ENCODE measurements around the gene KCNMA1.

Gene KCNMA1

DNA sequence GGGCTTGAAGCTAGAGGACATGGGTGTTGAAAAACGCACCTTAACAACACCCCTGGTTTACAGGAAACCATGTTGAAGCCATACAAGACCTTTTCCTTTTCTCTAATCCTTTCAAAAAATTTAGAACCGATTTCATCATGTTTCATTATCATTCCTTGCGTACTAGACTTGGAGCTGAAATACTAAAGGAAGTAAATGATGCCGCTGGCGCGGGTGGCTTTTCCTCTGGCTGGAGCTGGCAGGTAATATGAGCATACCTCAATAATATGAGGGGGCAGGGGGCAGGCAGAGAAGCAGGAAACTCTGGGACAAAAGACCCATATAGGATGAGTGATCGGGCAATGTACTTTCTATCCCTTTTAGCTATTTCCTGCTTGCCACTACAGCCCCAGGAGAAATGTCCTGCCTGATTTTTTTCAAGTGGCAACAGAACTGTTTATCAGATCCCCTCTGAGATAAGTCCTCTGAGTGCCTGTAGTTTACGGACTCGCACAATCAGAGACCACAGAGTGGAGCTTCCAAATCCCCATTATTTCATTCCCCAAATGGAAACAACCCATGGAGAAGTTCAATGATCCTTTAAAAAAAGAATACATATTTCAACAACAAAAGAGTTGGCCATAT is 450.1 kb downstream of the KCNMA1 start:
- TF ChIP-seq, protein P1, sequence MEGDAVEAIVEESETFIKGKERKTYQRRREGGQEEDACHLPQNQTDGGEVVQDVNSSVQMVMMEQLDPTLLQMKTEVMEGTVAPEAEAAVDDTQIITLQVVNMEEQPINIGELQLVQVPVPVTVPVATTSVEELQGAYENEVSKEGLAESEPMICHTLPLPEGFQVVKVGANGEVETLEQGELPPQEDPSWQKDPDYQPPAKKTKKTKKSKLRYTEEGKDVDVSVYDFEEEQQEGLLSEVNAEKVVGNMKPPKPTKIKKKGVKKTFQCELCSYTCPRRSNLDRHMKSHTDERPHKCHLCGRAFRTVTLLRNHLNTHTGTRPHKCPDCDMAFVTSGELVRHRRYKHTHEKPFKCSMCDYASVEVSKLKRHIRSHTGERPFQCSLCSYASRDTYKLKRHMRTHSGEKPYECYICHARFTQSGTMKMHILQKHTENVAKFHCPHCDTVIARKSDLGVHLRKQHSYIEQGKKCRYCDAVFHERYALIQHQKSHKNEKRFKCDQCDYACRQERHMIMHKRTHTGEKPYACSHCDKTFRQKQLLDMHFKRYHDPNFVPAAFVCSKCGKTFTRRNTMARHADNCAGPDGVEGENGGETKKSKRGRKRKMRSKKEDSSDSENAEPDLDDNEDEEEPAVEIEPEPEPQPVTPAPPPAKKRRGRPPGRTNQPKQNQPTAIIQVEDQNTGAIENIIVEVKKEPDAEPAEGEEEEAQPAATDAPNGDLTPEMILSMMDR (conservative IDR thresholded peaks at IDR 0.05; ENCODE audit: low read depth, low read length) = no peak
- no peaks in the 10 kb centered on the region for H3K4me1 ChIP-seq (ENCODE audit: low read depth, poor library complexity, severe bottlenecking)
- no peak overlapping the region for H3K4me3 ChIP-seq (IDR thresholded peaks at IDR 0.05; ENCODE audit: insufficient read depth, low read depth, low read length)
- H3K36me3 ChIP-seq (ENCODE audit: insufficient read depth) = no peaks in the 10 kb centered on the region
- H3K9ac ChIP-seq = no peak overlapping the region
- H3K27ac ChIP-seq = no peak overlapping the region
- no peak overlapping the region for H3K4me2 ChIP-seq
- H2AFZ ChIP-seq (ENCODE audit: low read depth) = no peak overlapping the region
- no peaks in the 10 kb centered on the region for H3K79me2 ChIP-seq (ENCODE audit: insufficient read depth, low read depth)
- no peaks in the 10 kb centered on the region for H4K20me1 ChIP-seq (ENCODE audit: insufficient read depth)
- no peaks in the 10 kb centered on the region for H3K27me3 ChIP-seq (ENCODE audit: insufficient read depth, low read depth)

DNA sequence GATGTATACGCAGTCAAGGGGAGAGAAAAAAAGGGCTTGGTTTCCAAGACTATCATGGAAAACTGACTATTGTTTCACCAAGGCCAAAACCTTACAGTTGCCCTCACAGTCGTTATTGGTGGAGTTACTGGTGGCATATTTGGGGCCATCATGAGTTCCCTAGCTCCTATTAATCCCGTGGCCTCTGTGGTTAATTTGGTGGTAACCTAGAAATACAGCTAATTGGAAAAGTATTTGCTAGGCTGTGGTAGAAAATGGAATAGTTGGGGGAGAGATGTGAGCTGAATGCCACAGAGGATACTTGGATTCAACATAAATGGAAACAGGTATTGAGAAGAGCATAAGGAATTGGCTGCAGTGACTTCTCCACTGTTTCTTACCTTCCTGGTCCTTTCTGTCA is 450.7 kb downstream of the KCNMA1 start:
- H3K79me2 ChIP-seq (ENCODE audit: insufficient read depth, low read depth) = no peaks in the 10 kb centered on the region
- no peak overlapping the region for H2AFZ ChIP-seq (ENCODE audit: low read depth)
- no peaks in the 10 kb centered on the region for H4K20me1 ChIP-seq (ENCODE audit: insufficient read depth)
- no peak overlapping the region for H3K27ac ChIP-seq
- no peak overlapping the region for H3K9ac ChIP-seq
- no peaks in the 10 kb centered on the region for H3K27me3 ChIP-seq (ENCODE audit: insufficient read depth, low read depth)
- H3K4me3 ChIP-seq (IDR thresholded peaks at IDR 0.05; ENCODE audit: insufficient read depth, low read depth, low read length) = no peak overlapping the region
- H3K4me1 ChIP-seq (ENCODE audit: low read depth, poor library complexity, severe bottlenecking) = no peaks in the 10 kb centered on the region
- no peaks in the 10 kb centered on the region for H3K36me3 ChIP-seq (ENCODE audit: insufficient read depth)
- no peak overlapping the region for H3K4me2 ChIP-seq
- TF ChIP-seq, protein P1 (conservative IDR thresholded peaks at IDR 0.05; ENCODE audit: low read depth, low read length) = no peak

DNA sequence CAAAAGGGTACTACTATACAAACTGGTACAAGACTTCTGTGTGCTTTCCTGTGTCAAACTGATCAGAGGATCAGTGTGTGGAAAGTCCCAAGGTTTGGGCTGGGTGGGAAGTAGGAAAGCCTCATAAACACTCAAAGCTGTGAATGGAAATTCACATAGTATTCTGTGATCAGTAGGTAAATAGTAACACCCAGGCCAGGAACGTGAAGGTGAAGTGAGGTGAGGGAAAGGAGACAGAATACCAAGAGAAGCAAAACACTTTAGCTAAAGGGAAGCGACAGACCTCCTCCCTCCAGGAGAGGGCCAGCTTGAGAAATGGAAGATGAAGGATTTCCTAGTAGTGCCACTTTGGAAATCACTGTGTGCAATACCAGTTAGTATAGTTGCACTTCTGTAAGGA is 451.9 kb downstream of the KCNMA1 start:
- Histone ChIP-seq H3K4me3 (IDR thresholded peaks at IDR 0.05; ENCODE audit: insufficient read depth, low read depth, low read length) (no peak overlapping the region), H3K79me2 (ENCODE audit: insufficient read depth, low read depth) (no peaks in the 10 kb centered on the region), H2AFZ (ENCODE audit: low read depth) (no peak overlapping the region), H3K36me3 (ENCODE audit: insufficient read depth) (no peaks in the 10 kb centered on the region), H4K20me1 (ENCODE audit: insufficient read depth) (no peaks in the 10 kb centered on the region), H3K27ac (no peak overlapping the region), H3K4me1 (ENCODE audit: low read depth, poor library complexity, severe bottlenecking) (no peaks in the 10 kb centered on the region), H3K4me2 (no peak overlapping the region), H3K9ac (no peak overlapping the region), H3K27me3 (ENCODE audit: insufficient read depth, low read depth) (no peaks in the 10 kb centered on the region)
- TF ChIP-seq, protein P1 (conservative IDR thresholded peaks at IDR 0.05; ENCODE audit: low read depth, low read length) = no peak

DNA sequence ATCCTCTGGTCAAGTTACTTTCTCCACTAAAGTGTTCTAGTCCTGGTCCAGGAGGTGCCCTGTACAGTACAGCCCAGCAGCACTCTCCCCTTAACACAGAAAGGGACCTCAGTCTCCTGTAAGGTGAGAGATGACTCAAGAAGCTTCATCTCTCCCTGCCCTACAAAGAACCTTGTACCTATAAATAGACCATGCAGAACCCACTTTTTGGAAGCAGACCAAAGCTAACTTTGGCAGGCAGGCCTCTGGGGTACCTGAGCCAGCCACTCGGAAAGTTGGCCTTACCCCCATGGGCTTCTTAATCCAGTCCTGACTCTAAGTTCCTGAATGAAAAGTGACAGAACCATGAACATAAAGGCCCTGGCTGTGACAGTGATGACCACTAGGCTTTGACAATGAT is 454.8 kb downstream of the KCNMA1 start:
- no peaks in the 10 kb centered on the region for H4K20me1 ChIP-seq (ENCODE audit: insufficient read depth)
- no peaks in the 10 kb centered on the region for H3K27me3 ChIP-seq (ENCODE audit: insufficient read depth, low read depth)
- H3K4me1 ChIP-seq (ENCODE audit: low read depth, poor library complexity, severe bottlenecking) = no peaks in the 10 kb centered on the region
- H3K27ac ChIP-seq = no peak overlapping the region
- no peaks in the 10 kb centered on the region for H3K36me3 ChIP-seq (ENCODE audit: insufficient read depth)
- TF ChIP-seq, protein P1 (conservative IDR thresholded peaks at IDR 0.05; ENCODE audit: low read depth, low read length) = no peak
- no peak overlapping the region for H3K9ac ChIP-seq
- no peak overlapping the region for H3K4me3 ChIP-seq (IDR thresholded peaks at IDR 0.05; ENCODE audit: insufficient read depth, low read depth, low read length)
- H2AFZ ChIP-seq (ENCODE audit: low read depth) = no peak overlapping the region
- no peak overlapping the region for H3K4me2 ChIP-seq
- H3K79me2 ChIP-seq (ENCODE audit: insufficient read depth, low read depth) = no peaks in the 10 kb centered on the region

Measured in KMS-11 (cell line).